ENCODE measurements around the gene COL17A1.

- no peak for TF ChIP-seq POLR2A (IDR thresholded peaks at IDR 0.05)
- TF ChIP-seq CTCF (IDR thresholded peaks at IDR 0.05), result no peak
Observed at GRCh38 chr10:104088239-104088638, 2.6 kb upstream of the COL17A1 start.
